Measurements from ENCODE around the gene UVSSA. TPM values are rescaled to one million over a fixed set of nuclear protein-coding genes. Genes with fewer than 3 reads are reported as not detected.

UVSSA gene
- total and polyA plus RNA-seq, 9 of the 15 experiments (the other 6 are each of a cell fraction or from before 2014, with no cell fraction given): 0.21 to 14.6 (median 3.3) TPM

DNA sequence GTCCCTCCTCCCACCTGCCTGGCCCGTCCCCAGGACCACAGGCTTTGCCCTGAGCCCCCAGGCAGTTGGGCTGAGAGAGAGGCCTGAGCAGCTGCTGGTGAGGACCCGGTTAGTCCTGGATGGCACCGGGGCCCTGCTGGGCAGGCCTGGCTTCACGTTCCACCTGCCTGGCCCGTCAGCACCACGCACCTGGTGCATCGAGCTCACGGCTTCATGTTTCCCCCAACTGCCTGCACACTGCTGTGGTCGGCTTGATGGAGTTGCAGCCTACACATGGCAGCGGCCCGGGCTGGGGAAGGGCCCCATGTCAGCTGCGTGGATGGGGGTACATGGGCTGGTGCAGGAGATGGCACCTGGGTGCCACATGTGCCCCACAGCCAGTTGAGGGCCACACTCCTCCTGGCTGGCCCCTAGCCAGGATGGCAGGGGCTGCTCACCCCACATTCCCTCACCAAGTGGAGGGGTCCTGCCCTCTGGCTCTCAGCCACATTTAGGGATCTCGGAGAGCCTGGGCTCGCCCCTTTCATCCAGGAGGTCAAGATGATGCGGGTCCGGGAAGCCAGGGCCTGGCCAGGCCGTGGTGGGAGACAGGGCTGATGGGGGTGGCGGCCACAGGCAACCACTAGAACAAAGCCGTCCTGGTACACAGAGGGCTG, 30.7 kb downstream of the UVSSA start:
- ChIA-PET CTCF (ENCODE audit: low intra/inter-chr PET ratio) (no interaction called here), POLR2A (interaction anchor here (0.7 kb wide), 1 partner anchor 340 kb away, joined by 4 read pairs; no protein-coding TSS in a partner anchor)
- Histone ChIP-seq H3K27ac (ENCODE audit: extremely low read depth, low read depth, low read length) (no peak overlapping the region), H3K9me1 (ENCODE audit: control insufficient read depth, insufficient read depth, low read length) (no peaks in the 10 kb centered on the region), H3K27me3 (ENCODE audit: control insufficient read depth in 2 of 2, insufficient read depth in 2 of 2, low read length in 2 of 2) (no peaks in the 10 kb centered on the region), H3K4me2 (ENCODE audit: insufficient read depth, low read length) (no peak overlapping the region), H3K36me3 (ENCODE audit: control insufficient read depth, insufficient read depth, low read length) (no peaks in the 10 kb centered on the region), H3K9me3 (replicated peaks; ENCODE audit: control insufficient read depth, insufficient read depth, low read depth, low read length) (no peaks in the 10 kb centered on the region), H3K9ac (ENCODE audit: insufficient read depth in 1 of 2, low read depth in 2 of 2, low read length in 2 of 2) (no peak overlapping the region), H3K79me2 (ENCODE audit: control insufficient read depth, insufficient read depth, low read length) (no peaks in the 10 kb centered on the region), H4K20me1 (replicated peaks; ENCODE audit: control insufficient read depth, insufficient read depth, low read length) (no peaks in the 10 kb centered on the region), H2AFZ (ENCODE audit: low read depth, low read length) (no peak overlapping the region), H3K4me3 (no peak overlapping the region), H3K4me1 (replicated peaks in 1 of 2; ENCODE audit: control insufficient read depth in 2 of 2, insufficient read depth in 2 of 2, low read length in 2 of 2) (peaks cover 0 to 21% of the 10 kb centered on the region in 2 experiments; a peak in 2 of 5 replicates)
- FAIRE-seq (no peak), ATAC-seq (no peak), DNase-seq (ENCODE audit: extremely low read depth in 1 of 4, low spot score in 3 of 4) (no peak)
- in situ Hi-C loops (cut with MboI): no loop called here
- no TSS peak for BruUV-seq (replicated peaks)
- TF ChIP-seq PHF20 (IDR thresholded peaks at IDR 0.05; ENCODE audit: partially characterized antibody) (no peak), NFIC (IDR thresholded peaks at IDR 0.05) (0 out of 2 replicates have a peak, but pooled peaks have one; percentile 7)
- WGBS (ENCODE audit: insufficient coverage, low coverage, missing lambda C conversion rate): 79% methylated on average over 14 of the region's 19 CpGs
- intact Hi-C loops (cut with micrococcal nuclease): no loop called here

DNA sequence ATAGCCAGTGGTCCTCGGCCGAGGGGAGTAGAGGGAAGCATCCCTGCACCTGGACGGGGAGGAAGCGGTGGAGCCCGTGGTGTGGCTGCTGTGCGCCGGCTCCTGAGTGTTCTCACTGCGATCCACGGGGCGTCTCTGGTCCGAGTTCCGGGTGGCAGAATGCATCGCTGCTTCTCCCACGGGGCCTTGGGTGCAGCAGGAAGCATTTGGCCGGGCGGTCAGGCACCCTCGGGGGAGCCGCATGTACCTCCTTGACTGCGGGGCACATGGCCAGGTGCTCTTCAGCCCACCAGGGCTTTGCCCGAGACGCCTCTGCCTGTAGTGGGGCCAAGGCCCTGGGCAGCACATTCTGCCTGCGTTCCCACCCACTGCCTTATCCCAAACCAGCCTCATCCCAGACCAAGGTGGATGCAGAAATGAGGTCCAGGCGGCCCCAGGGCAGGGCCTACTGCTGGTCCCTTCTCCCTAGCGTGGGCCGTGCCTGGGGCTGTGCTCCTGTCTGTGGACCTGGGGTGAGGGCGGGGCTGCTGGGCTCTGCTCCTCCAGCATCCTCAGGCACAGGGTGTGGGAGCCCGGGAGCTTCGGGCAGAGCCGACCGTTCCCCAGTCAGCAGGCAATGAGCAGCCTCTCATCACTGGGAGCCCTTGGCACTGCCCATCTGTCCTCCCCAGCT, 31.7 kb downstream of the UVSSA start:
- H2AFZ ChIP-seq (ENCODE audit: low read depth, low read length): no peak overlapping the region
- DNase-seq (ENCODE audit: extremely low read depth in 1 of 4, low spot score in 3 of 4) (no peak), ATAC-seq (no peak; the same call in 2 of the 3 replicates), FAIRE-seq (no peak)
- no peak overlapping the region for H3K4me3 ChIP-seq
- no TSS peak for BruUV-seq (replicated peaks)
- H4K20me1 ChIP-seq (replicated peaks; ENCODE audit: control insufficient read depth, insufficient read depth, low read length): no peaks in the 10 kb centered on the region
- peaks cover 0 to 21% of the 10 kb centered on the region in 2 experiments; a peak in 2 of 5 replicates for H3K4me1 ChIP-seq (replicated peaks in 1 of 2; ENCODE audit: control insufficient read depth in 2 of 2, insufficient read depth in 2 of 2, low read length in 2 of 2)
- H3K9me3 ChIP-seq (replicated peaks; ENCODE audit: control insufficient read depth, insufficient read depth, low read depth, low read length): no peaks in the 10 kb centered on the region
- TF ChIP-seq POLR2G (IDR thresholded peaks at IDR 0.05; ENCODE audit: low read depth, low read length): 0 out of 2 replicates have a peak, but pooled peaks have one; percentile 31
- TF ChIP-seq ZNF184 (CRISPR knock-in tag; IDR thresholded peaks at IDR 0.05): no peak
- H3K9me1 ChIP-seq (ENCODE audit: control insufficient read depth, insufficient read depth, low read length): no peaks in the 10 kb centered on the region
- ChIA-PET CTCF (ENCODE audit: low intra/inter-chr PET ratio) (no interaction called here), POLR2A (no interaction called here)
- H3K4me2 ChIP-seq (ENCODE audit: insufficient read depth, low read length): no peak overlapping the region
- 73% methylated on average over 29 of the region's 30 CpGs for WGBS (ENCODE audit: insufficient coverage, low coverage, missing lambda C conversion rate)
- in situ Hi-C loops (cut with MboI): no loop called here
- H3K9ac ChIP-seq (ENCODE audit: insufficient read depth in 1 of 2, low read depth in 2 of 2, low read length in 2 of 2): peak overlapping the region in 1 of 2 experiments; percentile 35; a peak in 1 of 4 replicates
- H3K27me3 ChIP-seq (ENCODE audit: control insufficient read depth in 2 of 2, insufficient read depth in 2 of 2, low read length in 2 of 2): no peaks in the 10 kb centered on the region
- intact Hi-C loops (cut with micrococcal nuclease): no loop called here
- H3K79me2 ChIP-seq (ENCODE audit: control insufficient read depth, insufficient read depth, low read length): no peaks in the 10 kb centered on the region
- H3K36me3 ChIP-seq (ENCODE audit: control insufficient read depth, insufficient read depth, low read length): no peaks in the 10 kb centered on the region
- no peak overlapping the region for H3K27ac ChIP-seq (ENCODE audit: extremely low read depth, low read depth, low read length)

Measured in K562 (cell line).